Parathyroid adenoma (tissue), 2 donors: ENCODE data around the gene INTS13.

Experiments
- H2AFZ ChIP-seq: fragments of 300-600 bp; sonication (generic); one replicate; pipeline ENCODE4 v1.7.0; 2017; ENCODE audit warnings: antibody characterized with exemption, mild to moderate bottlenecking
- H3K27ac ChIP-seq: fragments of 300-600 bp; sonication (generic); one replicate; pipeline ENCODE4 v1.7.0; 2017
- H3K27me3 ChIP-seq: fragments of 300-600 bp; sonication (generic); one replicate; pipeline ENCODE4 v1.7.0; 2017; ENCODE audit warnings: low read length; ENCODE audit not compliant: control insufficient read depth, insufficient read depth
- H3K36me3 ChIP-seq: fragments of 300-600 bp; sonication (generic); one replicate; pipeline ENCODE4 v1.7.0; 2017; ENCODE audit warnings: low read length; ENCODE audit not compliant: control insufficient read depth, insufficient read depth
- H3K4me1 ChIP-seq: fragments of 300-600 bp; sonication (generic); one replicate; pipeline ENCODE4 v1.7.0; 2017; ENCODE audit warnings: control low read depth
- H3K4me2 ChIP-seq: fragments of 300-600 bp; sonication (generic); one replicate; pipeline ENCODE4 v1.7.0; 2017; ENCODE audit warnings: low read length
- H3K4me3 ChIP-seq: fragments of 300-600 bp; sonication (generic); one replicate; pipeline ENCODE4 v1.7.0; 2017; ENCODE audit warnings: low read depth, low read length
- H3K79me2 ChIP-seq: fragments of 300-600 bp; sonication (generic); one replicate; pipeline ENCODE4 v1.7.0; 2017; ENCODE audit warnings: control low read depth
- H3K9ac ChIP-seq: fragments of 300-600 bp; sonication (generic); one replicate; pipeline ENCODE4 v1.7.0; 2017; ENCODE audit warnings: mild to moderate bottlenecking
- H3K9me3 ChIP-seq: fragments of 300-600 bp; sonication (generic); one replicate; pipeline ENCODE4 v1.7.0; 2017; ENCODE audit warnings: low read length; ENCODE audit not compliant: control insufficient read depth
- TF ChIP-seq, protein P1 (sequence below): fragments of 300-600 bp; sonication (generic); IDR thresholded peaks from one replicate; pipeline ENCODE4 v1.7.0; 2017; ENCODE audit warnings: antibody characterized with exemption, mild to moderate bottlenecking
- donor health status: primary hyperparathyroidism.

The INTS13 gene

GRCh38 chr12:26941215-26941594 is 3.4 kb upstream of the INTS13 start:
- TF ChIP-seq, protein P1, sequence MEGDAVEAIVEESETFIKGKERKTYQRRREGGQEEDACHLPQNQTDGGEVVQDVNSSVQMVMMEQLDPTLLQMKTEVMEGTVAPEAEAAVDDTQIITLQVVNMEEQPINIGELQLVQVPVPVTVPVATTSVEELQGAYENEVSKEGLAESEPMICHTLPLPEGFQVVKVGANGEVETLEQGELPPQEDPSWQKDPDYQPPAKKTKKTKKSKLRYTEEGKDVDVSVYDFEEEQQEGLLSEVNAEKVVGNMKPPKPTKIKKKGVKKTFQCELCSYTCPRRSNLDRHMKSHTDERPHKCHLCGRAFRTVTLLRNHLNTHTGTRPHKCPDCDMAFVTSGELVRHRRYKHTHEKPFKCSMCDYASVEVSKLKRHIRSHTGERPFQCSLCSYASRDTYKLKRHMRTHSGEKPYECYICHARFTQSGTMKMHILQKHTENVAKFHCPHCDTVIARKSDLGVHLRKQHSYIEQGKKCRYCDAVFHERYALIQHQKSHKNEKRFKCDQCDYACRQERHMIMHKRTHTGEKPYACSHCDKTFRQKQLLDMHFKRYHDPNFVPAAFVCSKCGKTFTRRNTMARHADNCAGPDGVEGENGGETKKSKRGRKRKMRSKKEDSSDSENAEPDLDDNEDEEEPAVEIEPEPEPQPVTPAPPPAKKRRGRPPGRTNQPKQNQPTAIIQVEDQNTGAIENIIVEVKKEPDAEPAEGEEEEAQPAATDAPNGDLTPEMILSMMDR: no peak
- H2AFZ ChIP-seq: no peak overlapping the region
- no peaks in the 10 kb centered on the region for H3K9me3 ChIP-seq
- H3K79me2 ChIP-seq: peaks cover 41% of the 10 kb centered on the region
- H3K36me3 ChIP-seq: no peaks in the 10 kb centered on the region
- H3K27me3 ChIP-seq: no peaks in the 10 kb centered on the region
- no peak overlapping the region for H3K9ac ChIP-seq
- H3K27ac ChIP-seq: no peak overlapping the region
- H3K4me1 ChIP-seq: peaks cover 7% of the 10 kb centered on the region
- no peak overlapping the region for H3K4me2 ChIP-seq
- no peak overlapping the region for H3K4me3 ChIP-seq

DNA sequence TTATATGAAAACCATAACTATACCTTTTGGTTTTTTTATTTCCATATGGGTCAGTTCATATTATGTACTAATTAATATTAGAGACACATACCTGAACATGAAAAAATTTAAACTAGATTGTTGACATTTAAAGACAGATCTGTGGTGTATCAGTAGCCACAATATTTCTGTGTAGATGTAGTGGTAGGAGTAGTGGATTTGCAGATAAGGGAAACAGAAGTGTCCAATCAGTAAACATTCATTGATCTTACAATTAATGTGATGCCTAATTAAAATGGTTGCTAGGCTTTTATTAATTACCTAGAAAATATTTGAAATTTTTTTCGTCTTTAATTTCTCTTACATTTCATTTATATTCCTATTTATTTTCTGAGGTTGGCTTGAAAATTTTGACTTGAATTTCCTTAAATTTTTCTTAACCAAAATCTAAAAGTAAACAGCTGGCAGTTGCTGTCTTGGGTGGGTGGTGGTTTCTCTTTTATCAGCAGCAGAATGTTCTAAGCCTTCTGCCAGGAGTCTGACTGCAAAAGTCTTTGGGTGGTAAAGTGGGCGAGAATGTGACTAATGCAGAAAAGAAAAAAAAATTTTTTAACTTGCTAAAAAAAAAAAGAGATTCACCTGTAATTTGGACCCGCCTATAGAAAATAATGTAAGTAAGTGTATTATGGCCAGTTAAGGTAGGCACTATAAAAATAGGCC is 2.9 kb upstream of the INTS13 start:
- H3K4me1 ChIP-seq: peaks cover 7% of the 10 kb centered on the region

GRCh38 chr12:26939953-26940352 is 2.2 kb upstream of the INTS13 start:
- no peaks in the 10 kb centered on the region for H3K9me3 ChIP-seq
- peak overlapping the region; percentile 98 for H3K4me3 ChIP-seq
- peak overlapping the region; percentile 33 for H3K4me2 ChIP-seq
- no peak overlapping the region for H3K9ac ChIP-seq
- TF ChIP-seq, protein P1: no peak
- H3K79me2 ChIP-seq: peaks cover 39% of the 10 kb centered on the region
- H3K27me3 ChIP-seq: no peaks in the 10 kb centered on the region
- H3K36me3 ChIP-seq: no peaks in the 10 kb centered on the region
- H3K27ac ChIP-seq: no peak overlapping the region
- peaks cover 7% of the 10 kb centered on the region for H3K4me1 ChIP-seq
- no peak overlapping the region for H2AFZ ChIP-seq

More for the DNA sequence above, 2.9 kb upstream of the INTS13 start:
- no peak overlapping the region for H3K4me2 ChIP-seq
- TF ChIP-seq, protein P1: no peak
- no peak overlapping the region for H2AFZ ChIP-seq
- H3K9me3 ChIP-seq: no peaks in the 10 kb centered on the region
- H3K27ac ChIP-seq: no peak overlapping the region
- H3K36me3 ChIP-seq: no peaks in the 10 kb centered on the region
- H3K4me3 ChIP-seq: no peak overlapping the region
- peaks cover 39% of the 10 kb centered on the region for H3K79me2 ChIP-seq
- H3K27me3 ChIP-seq: no peaks in the 10 kb centered on the region
- no peak overlapping the region for H3K9ac ChIP-seq

DNA sequence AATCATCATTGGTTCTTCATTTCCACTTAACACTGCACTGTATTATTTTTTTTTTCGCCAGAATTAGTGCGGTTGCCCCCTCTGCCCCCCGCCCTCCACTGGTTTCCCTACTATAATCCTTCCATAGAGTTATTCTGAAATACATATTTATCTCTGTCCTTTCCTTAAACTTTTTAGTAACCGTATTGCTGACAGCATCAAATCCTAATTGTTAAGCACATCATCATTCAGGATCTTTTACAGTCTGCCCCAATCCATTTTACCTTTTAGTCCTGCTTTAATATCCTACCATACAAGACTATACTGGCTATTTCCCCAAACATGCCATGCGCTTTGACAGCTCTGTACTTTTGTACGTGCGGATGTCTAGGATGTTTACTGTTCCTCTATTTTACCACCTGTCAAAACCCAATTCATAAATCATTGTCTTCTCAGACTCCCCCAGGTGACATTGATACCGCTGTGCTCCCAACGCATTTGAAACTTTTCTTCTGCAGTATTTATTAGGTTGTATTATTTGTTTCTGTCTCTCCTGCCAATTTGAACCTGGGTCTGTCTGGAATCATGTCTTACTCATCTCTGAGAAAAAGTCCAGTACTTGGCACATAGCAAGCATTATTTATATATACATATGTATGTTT is 1.5 kb upstream of the INTS13 start:
- H3K27me3 ChIP-seq: no peaks in the 10 kb centered on the region
- H3K27ac ChIP-seq: peak overlapping the region; percentile 96
- TF ChIP-seq, protein P1: no peak
- peak overlapping the region; percentile 99 for H2AFZ ChIP-seq
- peak overlapping the region; percentile 95 for H3K4me2 ChIP-seq
- peaks cover 44% of the 10 kb centered on the region for H3K79me2 ChIP-seq
- peaks cover 7% of the 10 kb centered on the region for H3K4me1 ChIP-seq
- H3K9ac ChIP-seq: peak overlapping the region; percentile 70
- H3K36me3 ChIP-seq: no peaks in the 10 kb centered on the region
- peak overlapping the region; percentile 98 for H3K4me3 ChIP-seq
- no peaks in the 10 kb centered on the region for H3K9me3 ChIP-seq

- TF ChIP-seq, protein P1: no peak
- Histone ChIP-seq H3K9me3 (no peaks in the 10 kb centered on the region), H3K36me3 (no peaks in the 10 kb centered on the region), H3K79me2 (peaks cover 41% of the 10 kb centered on the region), H3K4me3 (peak overlapping the region; percentile 98), H3K27me3 (no peaks in the 10 kb centered on the region), H3K27ac (peak overlapping the region; percentile 96), H3K4me2 (peak overlapping the region; percentile 95), H2AFZ (peak overlapping the region; percentile 99), H3K9ac (peak overlapping the region; percentile 70), H3K4me1 (peaks cover 7% of the 10 kb centered on the region)
Observed at GRCh38 chr12:26938701-26939062, 901 bp upstream of the INTS13 start.
